ENCODE measurements around the gene ADGRL1. TPM values are rescaled to one million over a fixed set of nuclear protein-coding genes. Genes with fewer than 3 reads are reported as not detected.
"Not testable (repeated sequence)": the region's sequence is repeated elsewhere in the genome, so short reads cannot be mapped to it uniquely, and the experiment has no call there.

ADGRL1 gene
- total RNA-seq, 2 experiments from 2014 or later = 22.2 to 23.9 TPM

DNA sequence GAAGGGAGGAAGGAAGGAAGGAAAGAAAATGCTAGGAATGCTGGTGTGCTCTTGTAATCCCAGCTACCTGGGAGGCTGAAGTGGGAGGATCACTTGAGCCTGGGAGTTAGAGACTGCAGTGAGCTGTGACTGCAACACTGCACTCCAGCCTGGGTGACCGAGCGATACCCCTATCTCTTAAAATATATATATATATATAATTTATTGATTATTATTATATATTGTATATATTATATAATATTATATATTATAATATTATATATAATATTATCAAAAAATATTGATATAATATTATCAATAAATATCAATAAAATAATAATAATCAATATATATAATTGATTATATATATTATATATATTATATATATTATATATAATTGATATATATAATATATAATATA lies 8.6 kb upstream of the ADGRL1 start:
- H3K27me3 Mint-ChIP-seq = no peaks in the 10 kb centered on the region
- POLR2A ChIA-PET = no interaction called here
- Histone ChIP-seq H3K9me3 (ENCODE audit: control insufficient read depth in 1 of 2, insufficient read depth in 1 of 2, low read length in 2 of 2) (no peaks in the 10 kb centered on the region), H3K36me3 (ENCODE audit: insufficient read depth, low read length) (no peaks in the 10 kb centered on the region), H3K27ac (ENCODE audit: low read depth in 1 of 2, low read length in 2 of 2) (no peak overlapping the region), H3K27me3 (ENCODE audit: control insufficient read depth in 1 of 2, insufficient read depth in 2 of 2, low read length in 2 of 2) (no peaks in the 10 kb centered on the region), H3K4me1 (ENCODE audit: insufficient read depth, low read length) (peaks cover 9% of the 10 kb centered on the region), H3K4me3 (ENCODE audit: low read length) (no peak overlapping the region)
- intact Hi-C loops (cut with DNase I, micrococcal nuclease) = loop anchor here in 1 of 2 experiments (10.0 kb wide), 1 partner anchor 70 kb away; no protein-coding TSS in a partner anchor
- H3K27ac Mint-ChIP-seq = no peak overlapping the region
- TF ChIP-seq, protein P1, sequence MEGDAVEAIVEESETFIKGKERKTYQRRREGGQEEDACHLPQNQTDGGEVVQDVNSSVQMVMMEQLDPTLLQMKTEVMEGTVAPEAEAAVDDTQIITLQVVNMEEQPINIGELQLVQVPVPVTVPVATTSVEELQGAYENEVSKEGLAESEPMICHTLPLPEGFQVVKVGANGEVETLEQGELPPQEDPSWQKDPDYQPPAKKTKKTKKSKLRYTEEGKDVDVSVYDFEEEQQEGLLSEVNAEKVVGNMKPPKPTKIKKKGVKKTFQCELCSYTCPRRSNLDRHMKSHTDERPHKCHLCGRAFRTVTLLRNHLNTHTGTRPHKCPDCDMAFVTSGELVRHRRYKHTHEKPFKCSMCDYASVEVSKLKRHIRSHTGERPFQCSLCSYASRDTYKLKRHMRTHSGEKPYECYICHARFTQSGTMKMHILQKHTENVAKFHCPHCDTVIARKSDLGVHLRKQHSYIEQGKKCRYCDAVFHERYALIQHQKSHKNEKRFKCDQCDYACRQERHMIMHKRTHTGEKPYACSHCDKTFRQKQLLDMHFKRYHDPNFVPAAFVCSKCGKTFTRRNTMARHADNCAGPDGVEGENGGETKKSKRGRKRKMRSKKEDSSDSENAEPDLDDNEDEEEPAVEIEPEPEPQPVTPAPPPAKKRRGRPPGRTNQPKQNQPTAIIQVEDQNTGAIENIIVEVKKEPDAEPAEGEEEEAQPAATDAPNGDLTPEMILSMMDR (IDR thresholded peaks at IDR 0.05) = no peak
- DNase-seq (no peak), ATAC-seq (ENCODE audit: poor library complexity) (no peak)
- CTCF ChIA-PET = interaction anchor here (1.4 kb wide), 1 partner anchor 134 kb away, joined by 3 read pairs; no protein-coding TSS in a partner anchor
- H3K4me1 Mint-ChIP-seq (ENCODE audit: low read depth) = peaks cover 11% of the 10 kb centered on the region
- H3K36me3 Mint-ChIP-seq (ENCODE audit: low read depth) = no peaks in the 10 kb centered on the region
- no peak overlapping the region for H3K4me3 Mint-ChIP-seq
- H3K9me3 Mint-ChIP-seq = no peaks in the 10 kb centered on the region

DNA sequence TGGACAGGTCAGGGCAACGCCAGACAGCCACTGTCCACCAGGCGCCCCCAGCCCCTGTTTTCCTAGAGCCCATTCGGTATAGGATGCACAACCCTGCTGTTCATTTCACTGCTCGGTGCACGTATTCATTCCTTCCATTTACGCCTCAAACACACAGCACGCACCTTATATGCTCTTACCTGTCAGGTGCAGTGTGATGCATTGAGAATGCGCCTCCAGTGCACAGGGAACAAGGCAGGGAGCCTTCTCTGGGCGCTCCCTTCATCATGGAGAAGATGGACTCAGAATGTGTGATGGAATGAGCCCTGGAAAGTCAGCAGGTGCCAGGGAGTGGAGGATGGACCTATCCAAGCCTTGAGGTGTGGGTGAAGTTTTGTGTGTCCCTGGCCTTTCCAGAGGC lies 4.2 kb upstream of the ADGRL1 start:
- H3K4me3 ChIP-seq (ENCODE audit: low read length); H3K27me3 Mint-ChIP-seq; H3K27ac Mint-ChIP-seq; H3K27me3 ChIP-seq (ENCODE audit: control insufficient read depth in 1 of 2, insufficient read depth in 2 of 2, low read length in 2 of 2); H3K36me3 Mint-ChIP-seq (ENCODE audit: low read depth); POLR2A ChIA-PET; CTCF ChIA-PET; ATAC-seq (ENCODE audit: poor library complexity); H3K9me3 ChIP-seq (ENCODE audit: control insufficient read depth in 1 of 2, insufficient read depth in 1 of 2, low read length in 2 of 2); H3K9me3 Mint-ChIP-seq; H3K36me3 ChIP-seq (ENCODE audit: insufficient read depth, low read length); DNase-seq; H3K27ac ChIP-seq (ENCODE audit: low read depth in 1 of 2, low read length in 2 of 2); H3K4me3 Mint-ChIP-seq: not testable (repeated sequence)
- H3K4me1 ChIP-seq (ENCODE audit: insufficient read depth, low read length) = peaks cover 22% of the 10 kb centered on the region
- H3K4me1 Mint-ChIP-seq (ENCODE audit: low read depth) = peaks cover 27% of the 10 kb centered on the region
- intact Hi-C loops (cut with DNase I, micrococcal nuclease) = loop anchor here in 1 of 2 experiments (10.0 kb wide), 1 partner anchor 75 kb away; no protein-coding TSS in a partner anchor

DNA sequence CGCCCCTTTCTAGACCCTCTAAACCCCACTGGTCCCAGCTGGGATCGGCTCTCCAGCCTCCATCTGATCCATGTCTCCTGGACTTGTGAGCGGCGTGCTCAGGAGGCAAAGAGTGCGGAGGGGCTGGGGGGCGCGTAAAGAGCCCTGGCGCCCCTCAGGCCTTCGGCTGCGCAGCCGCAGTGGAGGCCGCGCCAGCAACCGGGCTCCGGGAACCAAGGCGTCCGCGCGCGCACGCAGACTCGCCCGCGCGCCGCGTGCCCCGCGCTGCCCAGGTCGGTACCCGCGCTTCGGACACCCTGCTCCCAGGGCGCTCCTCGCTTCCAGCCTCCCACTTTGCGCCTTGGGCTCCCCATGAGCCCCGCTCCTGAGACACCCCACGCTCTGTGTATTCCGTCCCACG lies 3.4 kb upstream of the ADGRL1 start:
- POLR2A ChIA-PET, H3K27ac Mint-ChIP-seq: not testable (repeated sequence)
- H3K36me3 Mint-ChIP-seq (ENCODE audit: low read depth) = peaks cover 12% of the 10 kb centered on the region

DNA sequence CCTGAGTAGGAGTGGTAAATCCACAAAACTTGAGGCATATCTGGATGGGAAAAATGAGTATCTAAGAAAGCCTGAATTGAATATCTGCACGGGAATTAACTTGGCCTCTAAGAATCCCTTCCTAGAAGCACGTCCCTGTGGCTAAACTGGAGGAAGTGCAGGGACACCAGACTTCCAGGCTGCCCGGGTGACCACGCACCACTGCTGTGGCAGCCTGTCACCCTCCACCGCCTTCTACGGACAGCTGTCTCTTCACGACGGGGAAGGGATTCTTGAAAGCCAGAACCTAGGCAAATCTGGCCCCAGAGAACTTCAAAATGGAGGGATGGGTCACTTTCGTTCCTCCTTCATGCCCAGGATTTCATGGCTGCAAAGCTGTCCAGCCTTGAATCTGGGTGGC lies 2.5 kb upstream of the ADGRL1 start:
- ChIA-PET POLR2A (interaction anchor here (0.6 to 0.9 kb wide), 2 partner anchors 9 to 49 kb away, joined by 3 to 5 read pairs; no protein-coding TSS in a partner anchor), CTCF (interaction anchor here (1.0 kb wide), 1 partner anchor 9 kb away, joined by 4 read pairs; no protein-coding TSS in a partner anchor)
- intact Hi-C loops (cut with DNase I, micrococcal nuclease) = loop anchor here in 1 of 2 experiments (5.0 kb wide), 1 partner anchor 326 kb away; no protein-coding TSS in a partner anchor
- not testable (repeated sequence) for H3K27me3 ChIP-seq (ENCODE audit: control insufficient read depth in 1 of 2, insufficient read depth in 2 of 2, low read length in 2 of 2); H3K36me3 ChIP-seq (ENCODE audit: insufficient read depth, low read length); H3K9me3 Mint-ChIP-seq; DNase-seq; H3K27ac ChIP-seq (ENCODE audit: low read depth in 1 of 2, low read length in 2 of 2); ATAC-seq (ENCODE audit: poor library complexity); H3K4me3 ChIP-seq (ENCODE audit: low read length); H3K27ac Mint-ChIP-seq; H3K27me3 Mint-ChIP-seq; H3K9me3 ChIP-seq (ENCODE audit: control insufficient read depth in 1 of 2, insufficient read depth in 1 of 2, low read length in 2 of 2)
- H3K4me3 Mint-ChIP-seq = peak overlapping the region; percentile 66
- peaks cover 39% of the 10 kb centered on the region for H3K4me1 Mint-ChIP-seq (ENCODE audit: low read depth)
- H3K36me3 Mint-ChIP-seq (ENCODE audit: low read depth) = peaks cover 13% of the 10 kb centered on the region
- H3K4me1 ChIP-seq (ENCODE audit: insufficient read depth, low read length) = peaks cover 32% of the 10 kb centered on the region

More for the DNA sequence above, 3.4 kb upstream of the ADGRL1 start:
- Mint-ChIP-seq H3K4me1 (ENCODE audit: low read depth) (peaks cover 33% of the 10 kb centered on the region), H3K4me3 (peak overlapping the region; percentile 84)
- DNase-seq; H3K27me3 Mint-ChIP-seq; H3K4me3 ChIP-seq (ENCODE audit: low read length); H3K9me3 Mint-ChIP-seq; H3K36me3 ChIP-seq (ENCODE audit: insufficient read depth, low read length); CTCF ChIA-PET; H3K27me3 ChIP-seq (ENCODE audit: control insufficient read depth in 1 of 2, insufficient read depth in 2 of 2, low read length in 2 of 2); H3K27ac ChIP-seq (ENCODE audit: low read depth in 1 of 2, low read length in 2 of 2); ATAC-seq (ENCODE audit: poor library complexity); H3K9me3 ChIP-seq (ENCODE audit: control insufficient read depth in 1 of 2, insufficient read depth in 1 of 2, low read length in 2 of 2): not testable (repeated sequence)
- intact Hi-C loops (cut with DNase I, micrococcal nuclease) = loop anchor here in 1 of 2 experiments (5.0 kb wide), 1 partner anchor 327 kb away; no protein-coding TSS in a partner anchor
- peaks cover 29% of the 10 kb centered on the region for H3K4me1 ChIP-seq (ENCODE audit: insufficient read depth, low read length)

DNA sequence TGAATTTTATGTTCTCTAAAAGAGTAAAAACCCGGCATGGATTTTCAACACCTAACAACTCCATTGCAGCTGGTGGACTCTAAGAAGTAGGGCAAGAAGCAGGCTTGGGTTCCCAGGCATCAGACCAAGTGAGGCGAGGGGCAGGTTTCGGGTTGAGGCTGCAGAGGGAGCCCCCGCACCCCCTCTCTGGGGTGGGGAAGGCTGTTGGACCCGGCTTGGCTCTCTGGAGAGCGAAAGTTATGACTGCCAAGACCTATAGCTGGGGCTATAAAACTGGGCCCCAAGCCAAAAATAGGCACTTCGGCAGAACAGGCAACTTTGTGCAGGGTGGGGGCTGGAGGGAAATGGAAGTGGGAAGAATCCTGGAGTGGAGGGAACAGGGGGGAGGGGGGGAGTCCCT lies 1.8 kb upstream of the ADGRL1 start:
- H3K4me3 ChIP-seq (ENCODE audit: low read length) = peak overlapping the region; percentile 80

DNA sequence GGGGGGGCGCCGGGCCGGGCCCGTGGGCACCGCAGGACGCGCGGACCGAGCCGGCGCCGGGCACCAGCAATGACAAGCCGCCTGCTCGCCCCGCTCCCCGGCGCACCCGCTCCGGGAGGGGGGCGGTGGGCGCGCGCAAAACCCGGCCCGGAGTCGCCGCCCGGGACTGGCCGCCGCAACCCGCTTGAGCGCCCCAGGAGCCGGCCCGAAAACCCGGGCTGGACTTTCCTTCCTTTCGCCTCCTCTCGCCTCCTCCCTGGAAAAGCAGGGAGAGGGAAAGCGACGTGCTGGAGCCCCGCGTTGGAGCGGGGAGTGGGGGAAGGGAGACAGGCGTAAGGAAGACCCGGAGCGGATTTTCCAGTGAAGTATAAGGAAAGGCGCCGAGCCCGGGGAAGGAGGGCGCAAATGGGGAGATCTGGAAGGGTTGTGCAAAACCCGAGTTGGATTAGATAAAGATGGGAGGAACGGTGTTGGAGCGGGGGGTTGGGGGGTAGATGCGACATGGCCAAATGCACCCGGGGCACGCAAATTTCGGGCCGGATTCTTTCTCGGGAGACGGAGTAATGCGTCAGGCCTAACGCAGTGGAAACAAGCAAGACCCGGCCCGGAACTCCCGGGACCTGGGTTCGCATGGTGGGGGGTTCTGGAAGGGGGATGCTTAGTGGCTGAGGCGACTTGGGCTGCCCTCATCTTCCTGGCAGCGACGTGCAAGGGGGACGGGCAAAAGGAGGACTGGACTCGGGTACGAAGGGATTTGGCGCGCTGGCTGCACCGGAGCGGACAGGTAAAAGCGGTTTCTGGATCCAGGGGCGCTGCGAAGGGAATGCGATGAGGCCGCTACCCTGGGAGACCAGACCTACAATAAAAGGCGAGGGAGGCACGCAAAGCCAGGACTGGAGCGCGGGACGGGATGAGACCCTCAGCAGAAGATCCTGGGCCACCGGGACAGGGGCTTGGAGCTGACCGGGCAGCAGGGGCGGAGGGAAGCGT lies 1.1 kb upstream of the ADGRL1 start:
- Mint-ChIP-seq H3K27ac (peak overlapping the region; percentile 88), H3K4me3 (peak overlapping the region; percentile 99), H3K4me1 (ENCODE audit: low read depth) (peaks cover 48% of the 10 kb centered on the region), H3K36me3 (ENCODE audit: low read depth) (peaks cover 13% of the 10 kb centered on the region)
- CTCF ChIA-PET = interaction anchor here (1.0 kb wide), 1 partner anchor 10 kb away, joined by 4 read pairs; no protein-coding TSS in a partner anchor
- intact Hi-C loops (cut with DNase I, micrococcal nuclease) = loop anchor here in 1 of 2 experiments (5.0 kb wide), 1 partner anchor 325 kb away; no protein-coding TSS in a partner anchor
- not testable (repeated sequence) for H3K27ac ChIP-seq (ENCODE audit: low read depth in 1 of 2, low read length in 2 of 2); H3K9me3 ChIP-seq (ENCODE audit: control insufficient read depth in 1 of 2, insufficient read depth in 1 of 2, low read length in 2 of 2); H3K36me3 ChIP-seq (ENCODE audit: insufficient read depth, low read length); H3K27me3 Mint-ChIP-seq; H3K9me3 Mint-ChIP-seq; H3K27me3 ChIP-seq (ENCODE audit: control insufficient read depth in 1 of 2, insufficient read depth in 2 of 2, low read length in 2 of 2)
- DNase-seq (peak; percentile 64 to 89 (median 80)), ATAC-seq (ENCODE audit: poor library complexity) (peak; percentile 70)
- POLR2A ChIA-PET = interaction anchor here (0.9 to 1.2 kb wide), 2 partner anchors 11 to 70 kb away, joined by 4 to 5 read pairs; partner anchors contain the start of gene ASF1B
- peaks cover 38% of the 10 kb centered on the region for H3K4me1 ChIP-seq (ENCODE audit: insufficient read depth, low read length)
- peak overlapping the region; percentile 80 for H3K4me3 ChIP-seq (ENCODE audit: low read length)

More for the DNA sequence above, 1.8 kb upstream of the ADGRL1 start:
- not testable (repeated sequence) for H3K27ac ChIP-seq (ENCODE audit: low read depth in 1 of 2, low read length in 2 of 2); DNase-seq; H3K36me3 ChIP-seq (ENCODE audit: insufficient read depth, low read length); H3K27me3 Mint-ChIP-seq; H3K9me3 Mint-ChIP-seq; H3K27me3 ChIP-seq (ENCODE audit: control insufficient read depth in 1 of 2, insufficient read depth in 2 of 2, low read length in 2 of 2); H3K9me3 ChIP-seq (ENCODE audit: control insufficient read depth in 1 of 2, insufficient read depth in 1 of 2, low read length in 2 of 2)
- Mint-ChIP-seq H3K4me1 (ENCODE audit: low read depth) (peaks cover 45% of the 10 kb centered on the region), H3K27ac (peak overlapping the region; percentile 88), H3K4me3 (peak overlapping the region; percentile 99), H3K36me3 (ENCODE audit: low read depth) (peaks cover 13% of the 10 kb centered on the region)
- peaks cover 38% of the 10 kb centered on the region for H3K4me1 ChIP-seq (ENCODE audit: insufficient read depth, low read length)
- ChIA-PET POLR2A (interaction anchor here (0.9 kb wide), 1 partner anchor 10 kb away, joined by 5 read pairs; no protein-coding TSS in a partner anchor), CTCF (interaction anchor here (1.0 kb wide), 1 partner anchor 10 kb away, joined by 4 read pairs; no protein-coding TSS in a partner anchor)
- intact Hi-C loops (cut with DNase I, micrococcal nuclease) = loop anchor here in 1 of 2 experiments (5.0 kb wide), 1 partner anchor 325 kb away; no protein-coding TSS in a partner anchor
- peak; percentile 5 for ATAC-seq (ENCODE audit: poor library complexity)

All from CD4-positive, alpha-beta T cell (primary cell).